Raji (cell line): ENCODE results near the gene ABCE1.

Experiments used
- POLR2A ChIP-seq: IDR thresholded peaks from 2 replicates; pipeline ENCODE4 v1.6.1; 2011; ENCODE audit warnings: low read depth, low read length, control low read depth; ENCODE audit not compliant: insufficient read depth

ABCE1 gene

DNA sequence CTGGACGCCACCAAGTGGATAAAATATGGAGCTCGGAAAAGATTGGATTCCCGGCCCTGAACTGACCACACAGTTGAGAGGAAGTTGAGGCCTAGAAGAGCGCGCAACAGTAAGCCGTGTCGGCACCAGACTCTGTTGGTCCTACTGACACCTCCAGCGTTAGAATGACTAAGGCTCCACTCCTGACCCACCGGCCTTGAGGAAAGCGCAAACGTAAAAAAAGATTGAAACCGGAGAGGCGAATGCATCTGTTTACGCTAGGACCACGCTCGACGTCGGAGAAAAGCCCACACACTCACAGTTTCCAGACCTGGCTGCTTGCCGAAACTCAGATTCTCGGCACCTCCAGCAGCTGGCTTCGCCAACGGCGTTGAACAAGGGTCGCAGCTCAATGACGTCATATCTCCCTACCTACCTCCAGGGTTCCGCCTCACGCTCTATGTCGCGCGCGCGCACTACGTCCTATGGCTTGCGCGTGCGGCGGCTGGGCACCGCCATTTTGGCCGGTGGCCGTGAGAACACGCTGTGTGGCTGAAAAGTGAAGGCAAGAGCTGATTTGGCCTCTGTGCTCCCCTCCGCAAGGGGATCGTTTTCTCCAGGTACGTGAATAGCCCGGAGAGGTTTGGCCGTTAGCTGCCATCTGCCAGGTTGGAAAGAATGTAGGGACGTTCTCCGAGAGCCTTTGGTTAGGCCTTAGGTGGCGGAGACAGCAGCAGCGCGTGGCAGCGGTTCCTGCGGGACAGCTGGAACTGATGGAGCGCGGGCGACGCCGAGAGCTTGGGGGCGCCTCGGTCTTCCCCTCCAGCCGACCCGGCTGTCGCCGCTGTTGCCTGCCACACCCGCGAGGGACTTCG is at the start of gene ABCE1, which contains the start of gene ANAPC10:
ABCE1 (plus strand) TSS at position 491 of the 854 bp plus-strand sequence. CDS start 6,102 bp downstream, outside the sequence.
ANAPC10 (minus strand) TSS at position 376 of the 854 bp plus-strand sequence. CDS start 2,097 bp downstream, outside the sequence.
- TF ChIP-seq POLR2A: peak; percentile 96

DNA sequence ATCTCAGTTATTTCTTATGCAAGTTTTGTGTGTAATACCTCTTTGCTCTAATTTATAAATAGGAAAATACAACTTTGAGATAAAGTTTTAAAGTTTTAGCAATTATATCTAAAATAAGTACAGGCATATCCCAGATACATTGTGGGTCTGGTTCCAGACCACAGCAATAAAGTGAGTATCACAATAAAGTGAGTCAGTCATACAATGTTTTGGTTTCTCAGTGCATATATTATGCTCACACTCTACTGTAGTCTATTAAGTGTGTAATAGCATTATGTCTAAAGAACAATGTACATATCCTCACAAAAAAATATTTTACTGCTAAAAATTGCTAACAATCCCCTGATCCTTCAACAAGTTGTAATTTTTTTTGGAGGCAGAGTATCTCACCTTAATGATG is 49.3 kb upstream of the ABCE1 start:
- TF ChIP-seq POLR2A: no peak

DNA sequence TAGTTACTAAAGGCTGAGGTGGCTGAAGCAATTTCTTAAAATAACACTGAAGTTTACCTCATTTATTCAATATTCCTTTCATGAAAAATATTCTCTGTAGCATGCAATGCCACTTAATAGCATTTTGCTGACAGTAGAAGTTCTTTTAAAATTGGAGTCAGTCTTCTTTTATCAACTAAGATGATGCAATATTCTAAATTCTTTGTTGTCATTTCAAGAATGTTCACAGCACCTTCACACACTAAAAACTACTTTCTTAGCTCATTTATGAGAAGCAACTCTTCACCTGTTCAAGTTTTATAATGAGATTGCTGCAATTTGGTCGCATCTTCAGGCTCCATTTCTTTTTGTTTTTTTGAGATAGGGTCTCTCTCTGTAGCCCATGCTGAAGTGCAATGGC is 48.9 kb upstream of the ABCE1 start:
- no peak for TF ChIP-seq POLR2A

DNA sequence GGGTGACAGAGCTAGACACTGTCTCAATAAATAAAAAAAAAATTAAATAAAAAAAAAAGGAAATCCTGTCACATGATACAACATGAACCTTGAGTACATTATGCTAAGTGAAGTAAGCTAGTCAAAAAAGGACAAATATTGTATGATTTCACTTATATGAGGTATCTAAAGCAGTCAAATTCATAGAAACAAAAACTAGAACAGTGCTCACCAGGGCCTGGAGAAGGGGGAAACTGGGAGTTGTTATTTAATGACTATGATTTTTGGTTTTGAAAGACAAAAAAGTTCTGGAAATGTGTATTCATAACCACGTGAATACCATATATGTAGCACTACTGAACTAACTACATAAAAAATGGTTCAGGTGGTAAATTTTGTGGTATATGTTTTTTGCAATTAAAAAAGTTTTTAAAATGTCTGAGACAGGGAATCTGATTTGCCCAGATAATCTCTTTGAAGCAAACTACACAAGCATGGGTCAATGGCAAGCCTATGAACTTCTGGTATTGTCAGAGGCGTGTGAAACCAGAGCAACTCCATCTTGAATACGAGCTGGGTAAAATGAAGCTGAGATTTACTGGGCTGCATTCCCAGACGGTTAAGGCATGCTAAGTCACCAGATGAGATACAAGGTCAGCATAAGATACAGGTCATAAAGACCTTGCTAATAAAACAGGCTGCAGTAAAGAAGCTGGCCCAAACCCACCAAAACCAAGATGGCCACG is 42.4 kb upstream of the ABCE1 start:
- no peak for TF ChIP-seq POLR2A

DNA sequence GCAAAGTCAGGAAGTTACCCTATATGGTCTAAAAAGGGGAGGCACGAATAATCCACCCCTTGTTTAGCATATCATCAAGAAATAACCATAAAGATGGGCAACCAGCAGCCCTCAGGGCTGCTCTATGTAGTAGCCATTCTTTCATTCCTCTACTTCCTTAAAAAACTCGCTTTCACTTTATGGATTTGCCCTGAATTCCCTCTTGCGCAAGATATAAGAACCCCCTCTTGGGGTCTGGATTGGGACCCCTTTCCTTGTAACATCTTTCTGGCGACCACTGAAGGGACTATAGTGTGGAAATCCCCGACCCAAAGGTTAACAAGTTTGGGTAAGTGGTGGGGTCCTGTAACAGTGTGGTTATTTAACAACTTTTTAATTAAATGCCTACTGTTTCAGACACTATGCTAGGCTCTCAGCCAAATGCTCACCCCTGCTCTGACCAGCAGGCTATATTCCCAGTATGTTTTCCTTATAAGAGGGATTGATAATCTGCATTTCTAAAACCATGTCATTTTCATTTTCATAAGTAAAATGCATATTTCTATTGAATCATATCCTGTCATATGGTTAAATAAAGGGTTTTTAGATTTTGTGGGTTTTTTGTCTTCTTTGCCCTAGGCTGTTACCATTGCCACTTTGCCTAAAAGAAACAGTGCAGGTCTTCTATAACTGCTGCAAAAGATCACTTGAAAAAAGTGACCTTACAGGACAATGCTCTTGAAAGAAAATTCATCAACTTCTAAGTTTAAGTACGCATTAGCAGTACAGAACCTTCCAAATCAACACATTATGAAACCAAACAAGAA is 41.6 kb upstream of the ABCE1 start:
- TF ChIP-seq POLR2A: no peak

DNA sequence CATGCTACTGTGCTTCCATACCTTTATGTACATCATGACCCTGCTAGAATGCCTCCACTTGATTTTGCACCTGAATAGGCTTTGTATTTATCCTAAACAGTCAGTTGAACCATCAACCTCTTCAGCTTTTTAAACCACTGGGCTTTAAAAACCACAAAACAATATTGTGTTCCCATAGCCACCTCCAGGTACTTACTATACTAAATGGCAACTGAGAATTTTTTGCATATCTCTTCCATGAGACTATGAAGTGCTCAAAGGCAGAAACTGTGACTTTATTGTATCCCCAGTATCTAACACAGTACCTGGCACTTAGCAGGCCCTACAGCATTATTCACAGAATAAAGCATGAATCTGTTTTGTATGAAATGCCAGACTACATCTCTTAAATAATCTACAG is 39.9 kb upstream of the ABCE1 start:
- TF ChIP-seq POLR2A: no peak

DNA sequence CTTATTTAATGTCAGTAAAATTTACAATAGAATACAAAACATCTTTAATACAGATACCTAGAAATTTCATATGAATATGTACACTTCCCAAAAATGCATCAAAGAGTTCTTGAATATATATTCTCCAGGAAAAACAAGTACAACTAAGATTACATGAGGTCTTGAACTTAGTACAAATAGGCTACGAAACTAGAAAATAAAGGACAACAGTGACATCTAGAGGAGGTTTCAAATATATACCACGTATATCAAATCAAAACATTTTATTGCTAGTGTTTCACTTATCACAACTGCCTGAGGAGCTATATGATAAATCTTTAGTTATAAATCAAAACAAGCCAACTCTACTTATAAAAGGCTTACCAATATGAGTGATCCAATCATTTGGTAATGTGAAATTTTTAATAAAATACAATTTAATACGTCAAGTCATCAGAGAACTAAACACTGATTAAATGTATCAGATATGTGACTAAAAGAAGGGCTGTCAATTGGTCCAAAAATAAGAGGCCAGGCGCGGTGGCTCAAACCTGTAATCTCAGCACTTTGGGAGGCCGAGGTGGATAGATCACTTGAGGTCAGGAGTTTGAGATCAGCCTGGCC is 36.7 kb upstream of the ABCE1 start:
- TF ChIP-seq POLR2A: no peak

DNA sequence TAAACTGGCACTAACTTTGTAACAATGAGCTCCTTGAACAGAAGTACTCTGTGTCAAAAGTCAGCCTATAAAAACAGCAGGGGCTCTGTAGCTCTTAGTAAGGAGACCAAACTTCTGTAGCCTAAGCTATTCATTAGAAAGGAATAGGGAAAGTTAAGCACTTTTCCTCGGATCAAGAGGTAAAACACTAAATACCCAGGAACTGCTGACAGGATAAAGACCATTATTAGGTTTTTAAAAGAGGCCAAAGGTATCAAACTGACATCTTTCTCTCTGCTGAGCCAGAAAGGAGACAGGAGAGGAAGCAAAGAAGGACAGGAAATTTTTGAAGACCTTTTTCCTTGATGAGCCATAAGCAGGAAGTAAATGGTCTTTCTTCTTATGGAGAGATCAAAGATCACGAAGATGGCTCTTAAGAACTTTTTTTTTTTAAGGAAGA is 32.0 kb upstream of the ABCE1 start:
- TF ChIP-seq POLR2A: no peak

DNA sequence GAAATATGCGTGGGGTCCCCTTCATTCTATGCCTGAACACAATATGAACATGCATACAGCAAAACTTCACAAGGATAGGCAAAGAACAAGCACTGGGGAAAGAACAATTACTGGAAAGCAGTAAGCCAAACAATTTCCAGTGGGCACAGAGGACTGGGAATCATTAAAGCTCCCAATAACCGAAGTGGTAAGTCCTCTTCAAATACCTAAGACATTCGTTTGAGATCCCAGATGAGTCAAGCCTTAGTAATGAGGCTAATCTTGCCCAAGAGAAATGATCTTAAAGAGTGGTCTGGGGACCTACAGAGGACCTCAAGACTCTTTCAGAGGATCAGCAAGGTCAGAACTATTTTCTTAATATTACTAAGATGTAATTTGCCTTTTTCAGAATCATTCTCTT is 28.8 kb upstream of the ABCE1 start:
- TF ChIP-seq POLR2A: no peak

DNA sequence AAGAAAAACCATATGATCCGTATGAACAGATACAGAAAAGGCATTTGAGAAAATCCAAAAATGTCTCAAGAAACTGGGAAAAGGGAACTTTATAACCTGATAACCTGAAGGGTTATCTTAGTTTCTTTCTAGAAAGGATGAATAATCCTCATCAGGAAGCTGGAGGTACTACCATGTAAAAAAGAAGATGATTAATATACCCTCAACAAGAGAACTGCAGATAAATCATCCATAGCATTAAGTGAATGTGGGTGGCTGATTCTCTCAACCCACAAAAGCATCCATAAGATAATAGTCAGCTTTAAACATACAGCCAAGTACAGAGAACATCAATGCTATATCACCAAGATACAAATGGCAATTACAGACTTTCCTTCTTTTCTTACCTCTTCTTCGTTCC is 26.6 kb upstream of the ABCE1 start:
- no peak for TF ChIP-seq POLR2A

DNA sequence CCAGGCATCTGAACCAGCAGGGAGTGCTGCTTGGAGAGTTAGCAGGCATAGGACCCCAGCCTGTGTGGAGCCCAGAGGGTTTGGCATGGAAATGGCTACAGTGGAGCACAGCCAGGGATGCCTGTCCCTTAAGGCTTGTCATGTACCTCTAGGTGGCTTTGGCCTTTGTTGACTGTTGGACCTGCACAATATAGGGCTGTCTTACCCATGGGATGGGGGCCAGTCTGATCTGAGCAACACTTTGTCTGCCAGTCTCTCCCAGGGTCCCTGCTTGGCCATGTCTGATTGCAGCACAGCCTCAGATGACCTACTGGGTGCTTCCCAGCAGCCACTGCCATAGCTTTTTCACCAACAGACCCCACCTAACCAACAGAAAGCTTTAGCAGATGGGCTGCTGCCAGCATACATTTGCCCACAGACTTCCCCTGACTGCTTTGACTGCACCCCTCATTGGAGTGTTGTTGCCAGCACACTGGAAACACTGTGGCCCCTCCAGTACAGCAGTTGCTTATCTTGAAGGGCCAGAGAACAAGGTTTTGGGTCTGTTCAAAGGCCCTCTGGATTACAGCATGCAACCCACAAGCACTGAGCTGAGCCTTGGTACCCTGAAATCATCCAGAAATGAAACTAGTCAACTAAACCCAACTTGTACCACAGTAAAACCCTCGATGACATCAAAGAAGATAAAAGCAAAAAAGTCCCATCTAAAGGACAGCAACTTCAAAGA is 22.2 kb upstream of the ABCE1 start:
- TF ChIP-seq POLR2A: no peak

DNA sequence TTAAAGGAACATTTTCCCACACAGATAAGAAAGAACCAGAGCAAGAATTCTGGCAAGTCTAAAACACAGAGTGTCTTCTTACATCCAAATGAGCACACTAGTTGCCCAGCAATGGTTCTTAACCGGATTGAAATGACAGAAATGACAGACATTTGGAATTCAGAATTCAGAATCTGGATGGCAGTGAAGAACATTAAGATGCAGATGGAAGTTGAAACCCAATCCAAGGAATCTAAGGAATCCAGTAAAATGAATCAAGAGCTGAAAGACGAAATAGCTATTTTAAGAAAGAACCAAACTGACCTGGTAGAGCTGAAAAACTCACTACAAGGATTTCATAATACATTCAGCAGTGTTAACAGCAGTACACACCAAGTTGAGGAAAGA is 21.6 kb upstream of the ABCE1 start:
- no peak for TF ChIP-seq POLR2A

DNA sequence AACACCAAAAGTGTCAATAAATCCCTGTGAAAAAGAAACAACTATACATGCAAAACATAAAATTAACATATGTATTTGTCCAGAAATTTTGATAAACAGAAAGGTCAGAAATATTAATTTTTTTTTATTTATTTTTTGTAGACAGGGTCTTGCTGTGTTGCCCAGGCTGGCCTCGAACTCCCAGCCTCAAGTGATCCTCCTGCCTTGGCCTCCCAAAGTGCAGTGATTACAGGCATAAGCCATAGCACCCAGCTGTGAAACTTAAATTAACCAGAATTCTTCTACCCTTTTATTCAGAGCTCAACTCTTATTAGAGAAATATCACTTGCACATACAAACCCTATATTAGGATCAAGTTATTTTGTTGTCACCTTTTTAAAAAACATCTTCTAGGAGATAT is 16.4 kb upstream of the ABCE1 start:
- TF ChIP-seq POLR2A: no peak

DNA sequence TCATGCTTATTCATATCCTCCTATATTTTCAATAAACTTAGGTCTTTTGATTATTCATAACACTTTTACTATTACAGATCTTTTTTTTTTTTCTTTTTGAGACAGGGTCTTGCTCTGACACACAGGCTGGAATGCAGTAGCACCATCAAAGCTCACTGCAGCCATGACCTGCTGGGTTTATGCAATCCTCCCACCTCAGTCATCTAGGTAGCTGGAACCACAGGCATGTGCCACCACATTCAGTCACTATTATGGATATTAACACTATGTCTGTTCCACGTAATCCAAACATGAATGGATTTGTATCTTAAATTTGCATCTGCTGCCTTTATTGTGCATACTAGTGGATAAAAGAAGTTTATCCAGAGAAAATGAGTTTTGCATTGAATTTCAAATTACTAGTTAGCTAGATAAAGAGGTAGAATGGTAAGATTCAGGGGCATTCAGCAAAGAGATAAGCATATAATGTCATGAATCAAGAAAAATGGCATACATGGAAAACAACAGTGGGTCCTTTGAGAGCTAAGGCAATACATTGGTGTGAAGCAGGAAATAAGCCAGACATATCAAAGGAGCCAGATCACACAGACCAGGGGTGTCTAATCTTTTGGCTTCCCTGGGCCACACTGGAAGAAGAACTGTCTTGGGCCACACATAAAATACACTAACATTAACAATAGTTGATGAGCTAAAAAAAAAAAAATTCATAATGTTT is 14.1 kb upstream of the ABCE1 start:
- TF ChIP-seq POLR2A: no peak
